Mesendoderm (in vitro differentiated cells): ENCODE results near the gene C12orf50. TPM values are rescaled to one million over a fixed set of nuclear protein-coding genes. Genes with fewer than 3 reads are reported as not detected.

Experiments used
- DNase-seq: peaks from one replicate; pipeline ENCODE4 v3.0.0; 2013
- H2AK5ac ChIP-seq: 2 replicates; pipeline ENCODE4 v1.6.1; 2013; ENCODE audit warnings: low read length, inconsistent platforms
- H2BK120ac ChIP-seq: 2 replicates; pipeline ENCODE4 v1.6.1; 2013; ENCODE audit warnings: low read depth, mild to moderate bottlenecking, low read length, moderate library complexity, mixed read lengths
- H2BK15ac ChIP-seq: replicated peaks from 2 replicates; pipeline ENCODE4 v1.6.1; 2013; ENCODE audit warnings: low read depth, mild to moderate bottlenecking, moderate library complexity
- H2BK5ac ChIP-seq: 2 replicates; pipeline ENCODE4 v1.6.1; 2013; ENCODE audit warnings: low read length, inconsistent platforms
- H3K18ac ChIP-seq: 2 replicates; pipeline ENCODE4 v1.6.1; 2013; ENCODE audit warnings: mild to moderate bottlenecking, low read length, mixed read lengths
- H3K23ac ChIP-seq: one replicate; pipeline ENCODE4 v1.6.1; 2013; ENCODE audit warnings: low read length
- H3K27ac ChIP-seq: 2 replicates; pipeline ENCODE4 v1.5.1; 2013; ENCODE audit warnings: low read depth, mild to moderate bottlenecking, inconsistent platforms, low read length, moderate library complexity
- H3K27me3 ChIP-seq: 2 replicates; pipeline ENCODE4 v1.6.1; 2013; ENCODE audit warnings: low read length, control low read depth, mild to moderate bottlenecking, inconsistent platforms; ENCODE audit not compliant: insufficient read depth, poor library complexity
- H3K36me3 ChIP-seq: 2 replicates; pipeline ENCODE4 v1.6.1; 2013; ENCODE audit warnings: low read length, inconsistent platforms; ENCODE audit not compliant: control insufficient read depth, insufficient read depth
- H3K4ac ChIP-seq: one replicate; pipeline ENCODE4 v1.6.1; 2013; ENCODE audit warnings: low read depth, mild to moderate bottlenecking, low read length, moderate library complexity
- H3K4me1 ChIP-seq: 2 replicates; pipeline ENCODE4 v1.6.1; 2013; ENCODE audit warnings: low read depth, low read length, inconsistent platforms; ENCODE audit not compliant: control insufficient read depth
- H3K4me2 ChIP-seq: 2 replicates; pipeline ENCODE4 v1.6.1; 2013; ENCODE audit warnings: low read length
- H3K4me3 ChIP-seq: 2 replicates; pipeline ENCODE4 v1.5.1; 2013; ENCODE audit warnings: mild to moderate bottlenecking, low read length
- H3K56ac ChIP-seq: one replicate; pipeline ENCODE4 v1.6.1; 2013; ENCODE audit warnings: low read length
- H3K79me1 ChIP-seq: 2 replicates; pipeline ENCODE4 v1.6.1; 2013; ENCODE audit warnings: low read length, inconsistent platforms
- H3K79me2 ChIP-seq: 2 replicates; pipeline ENCODE4 v1.6.1; 2013; ENCODE audit warnings: mild to moderate bottlenecking, low read length; ENCODE audit not compliant: control insufficient read depth, insufficient read depth
- H3K9ac ChIP-seq: 2 replicates; pipeline ENCODE4 v1.6.1; 2013; ENCODE audit warnings: low read length, inconsistent platforms
- H4K5ac ChIP-seq: one replicate; pipeline ENCODE4 v1.6.1; 2013; ENCODE audit warnings: low read length
- H4K8ac ChIP-seq: one replicate; pipeline ENCODE4 v1.6.1; 2013; ENCODE audit warnings: low read depth, mild to moderate bottlenecking, control low read depth, low read length, moderate library complexity
- WGBS: extraction: QIAGEN DNeasy Blood & Tissue Kit; methylation state at CpG from one replicate; pipeline ENCODE4 v1.1.7; 2013; ENCODE audit warnings: low lambda C conversion rate, missing lambda C conversion rate; ENCODE audit not compliant: insufficient coverage; ENCODE audit errors: extremely low coverage; 5-methylcytosine and 5-hydroxymethylcytosine counted together
- small RNA-seq: library from polyadenylated mRNA; stranded (forward); fragments of <200 nt; extraction: miRNeasy Mini kit (QIAGEN cat#:217004); gene quantifications from one replicate; pipeline ENCODE3, GENCODE V24; 2013; ENCODE audit not compliant: insufficient read depth

The C12orf50 gene

DNA sequence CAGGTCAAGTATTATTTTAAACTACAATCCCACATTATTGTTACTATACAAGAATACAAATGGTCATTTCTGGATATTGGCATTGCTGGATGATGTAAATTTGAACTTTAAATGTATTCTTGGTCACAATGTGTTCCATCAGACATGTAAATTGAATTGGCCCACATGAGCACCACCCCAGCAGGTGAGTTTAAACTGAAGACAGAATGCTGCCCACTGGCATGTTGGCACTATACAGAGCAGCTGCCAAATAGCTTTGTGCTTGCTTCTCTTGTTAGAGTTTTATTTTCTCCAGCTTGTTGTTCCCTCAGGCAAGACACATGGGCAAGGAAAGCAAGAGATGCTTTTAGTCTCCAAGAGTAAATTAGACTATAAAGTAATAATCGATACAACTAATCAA is 98.6 kb downstream of the C12orf50 start:
- Histone ChIP-seq H4K5ac (no peak overlapping the region), H3K27me3 (no peaks in the 10 kb centered on the region), H2AK5ac (no peak overlapping the region), H3K36me3 (no peaks in the 10 kb centered on the region), H3K56ac (no peak overlapping the region), H3K4ac (no peak overlapping the region), H2BK120ac (no peak overlapping the region), H2BK5ac (no peak overlapping the region), H3K9ac (no peak overlapping the region), H4K8ac (no peak overlapping the region), H3K4me3 (no peak overlapping the region), H3K18ac (no peak overlapping the region), H3K23ac (no peak overlapping the region), H3K4me1 (no peaks in the 10 kb centered on the region), H3K27ac (no peak overlapping the region), H3K4me2 (no peak overlapping the region), H2BK15ac (no peak overlapping the region), H3K79me1 (no peaks in the 10 kb centered on the region), H3K79me2 (no peaks in the 10 kb centered on the region)
- DNase-seq, result no peak
- no CpG with 5 or more reads among the region's 1 CpG for WGBS

Small RNA genes lying within 50 kb of the gene (small RNA-seq; reads per million reads assigned to genes)
- gene RNA5SP364, result not detected
